ENCODE data around the gene ADAMTS9. TPM values are rescaled to one million over a fixed set of nuclear protein-coding genes. Genes with fewer than 3 reads are reported as not detected.

ADAMTS9 gene
- total RNA-seq, 3 donors from 2014 or later (not counting 1 experiment from before 2014, with no cell fraction given): not detected

DNA sequence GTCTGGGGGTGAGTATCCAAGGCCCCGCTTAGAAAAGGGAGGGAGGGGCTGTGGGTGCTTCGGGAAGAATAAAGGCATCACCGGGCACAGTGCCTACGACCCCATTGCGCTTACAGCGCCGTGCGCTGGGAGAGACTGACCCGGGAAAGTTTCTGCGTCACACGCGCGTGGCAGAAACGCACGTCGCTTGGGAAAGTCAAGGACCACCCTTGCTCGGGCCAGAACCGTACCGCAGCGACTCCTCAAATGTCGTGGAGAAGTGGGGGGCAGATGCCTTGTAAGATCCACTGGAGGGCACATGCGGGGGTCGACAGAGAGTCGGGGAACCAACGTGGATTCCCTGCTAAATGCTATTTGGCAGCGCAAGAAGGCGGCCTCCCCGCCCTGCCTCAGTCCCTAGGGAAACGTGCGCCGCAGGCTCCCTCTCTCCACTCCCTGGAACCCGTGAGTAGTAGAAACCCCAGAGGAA lies 2.4 kb downstream of the ADAMTS9 start:
- ATAC-seq (no peak), DNase-seq (no peak)
- Histone ChIP-seq H3K4me3 (ENCODE audit: low read length) (no peak overlapping the region), H3K9me3 (ENCODE audit: control insufficient read depth, insufficient read depth, low read length) (no peaks in the 10 kb centered on the region), H3K4me1 (ENCODE audit: control insufficient read depth, insufficient read depth, low read length) (no peaks in the 10 kb centered on the region), H3K27ac (ENCODE audit: low read length) (no peak overlapping the region), H3K27me3 (ENCODE audit: control insufficient read depth, insufficient read depth, low read length) (peaks cover 8% of the 10 kb centered on the region), H3K36me3 (ENCODE audit: control insufficient read depth, insufficient read depth, low read length) (no peaks in the 10 kb centered on the region)
- Mint-ChIP-seq H3K27ac (no peak overlapping the region), H3K27me3 (ENCODE audit: low read depth in 2 of 2) (peaks cover 8 to 25% of the 10 kb centered on the region in 2 donors), H3K4me1 (peaks cover 0 to 5% of the 10 kb centered on the region in 2 donors), H3K4me3 (no peak overlapping the region), H3K9me3 (no peaks in the 10 kb centered on the region), H3K36me3 (peaks cover 6% of the 10 kb centered on the region)
- TF ChIP-seq, protein P1, sequence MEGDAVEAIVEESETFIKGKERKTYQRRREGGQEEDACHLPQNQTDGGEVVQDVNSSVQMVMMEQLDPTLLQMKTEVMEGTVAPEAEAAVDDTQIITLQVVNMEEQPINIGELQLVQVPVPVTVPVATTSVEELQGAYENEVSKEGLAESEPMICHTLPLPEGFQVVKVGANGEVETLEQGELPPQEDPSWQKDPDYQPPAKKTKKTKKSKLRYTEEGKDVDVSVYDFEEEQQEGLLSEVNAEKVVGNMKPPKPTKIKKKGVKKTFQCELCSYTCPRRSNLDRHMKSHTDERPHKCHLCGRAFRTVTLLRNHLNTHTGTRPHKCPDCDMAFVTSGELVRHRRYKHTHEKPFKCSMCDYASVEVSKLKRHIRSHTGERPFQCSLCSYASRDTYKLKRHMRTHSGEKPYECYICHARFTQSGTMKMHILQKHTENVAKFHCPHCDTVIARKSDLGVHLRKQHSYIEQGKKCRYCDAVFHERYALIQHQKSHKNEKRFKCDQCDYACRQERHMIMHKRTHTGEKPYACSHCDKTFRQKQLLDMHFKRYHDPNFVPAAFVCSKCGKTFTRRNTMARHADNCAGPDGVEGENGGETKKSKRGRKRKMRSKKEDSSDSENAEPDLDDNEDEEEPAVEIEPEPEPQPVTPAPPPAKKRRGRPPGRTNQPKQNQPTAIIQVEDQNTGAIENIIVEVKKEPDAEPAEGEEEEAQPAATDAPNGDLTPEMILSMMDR (IDR thresholded peaks at IDR 0.05): no peak
- intact Hi-C loops (cut with micrococcal nuclease): no loop called here
- 7% methylated on average over 32 of the region's 32 CpGs for WGBS (ENCODE audit: insufficient coverage)

DNA sequence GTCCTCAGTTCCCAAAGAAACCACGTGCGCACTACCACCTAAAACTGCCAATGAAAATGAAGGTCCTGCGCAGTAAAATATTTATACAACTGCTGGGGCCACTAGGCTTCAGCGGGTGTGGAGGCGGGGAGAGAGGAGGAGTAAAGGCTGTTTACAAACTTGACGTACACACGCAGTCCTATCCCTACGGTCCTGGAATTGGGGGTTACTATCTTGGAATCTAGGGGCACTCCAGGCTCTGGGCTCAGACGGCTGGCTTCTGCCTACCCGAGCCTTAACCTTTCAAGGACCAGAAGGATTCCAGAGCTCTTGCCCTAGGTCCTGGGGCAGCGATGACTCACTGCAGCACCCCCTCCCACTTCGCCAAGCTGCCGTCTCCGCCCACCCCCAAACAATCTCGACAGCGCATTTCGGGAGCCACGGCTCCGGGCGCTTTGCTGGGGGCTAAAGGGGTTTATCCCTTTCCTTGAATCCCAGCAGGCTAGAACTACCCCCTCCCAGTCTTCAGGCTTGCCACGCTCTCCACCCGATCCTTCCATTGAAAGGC lies 3.0 kb downstream of the ADAMTS9 start:
- WGBS (ENCODE audit: insufficient coverage): 13% methylated on average over 22 of the region's 22 CpGs

DNA sequence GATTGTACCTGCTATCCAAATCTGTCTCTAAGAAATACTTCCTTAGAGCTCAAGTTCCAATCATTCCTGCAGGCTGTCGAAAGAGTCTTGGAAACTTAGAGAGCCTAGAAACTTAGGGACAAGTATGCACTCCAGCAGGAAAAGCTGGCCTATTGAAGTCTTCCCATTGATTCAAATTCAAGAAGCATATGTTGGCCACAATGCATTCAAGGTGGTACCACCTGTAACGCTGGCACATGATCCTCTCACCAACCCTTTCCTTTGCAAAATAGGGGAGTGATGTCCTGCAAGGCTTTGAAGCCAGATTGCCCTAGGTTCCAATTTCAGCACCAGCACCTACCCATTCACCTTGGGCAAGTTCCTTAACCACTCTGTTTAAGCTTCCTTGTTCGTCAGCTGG lies 6.0 kb downstream of the ADAMTS9 start:
- Histone ChIP-seq H3K27ac (ENCODE audit: low read length) (no peak overlapping the region), H3K9me3 (ENCODE audit: control insufficient read depth, insufficient read depth, low read length) (peaks cover 3% of the 10 kb centered on the region), H3K27me3 (ENCODE audit: control insufficient read depth, insufficient read depth, low read length) (no peaks in the 10 kb centered on the region), H3K4me1 (ENCODE audit: control insufficient read depth, insufficient read depth, low read length) (no peaks in the 10 kb centered on the region), H3K4me3 (ENCODE audit: low read length) (no peak overlapping the region), H3K36me3 (ENCODE audit: control insufficient read depth, insufficient read depth, low read length) (no peaks in the 10 kb centered on the region)
- Mint-ChIP-seq H3K27me3 (ENCODE audit: low read depth in 2 of 2) (peaks cover 0 to 15% of the 10 kb centered on the region in 2 donors), H3K27ac (no peak overlapping the region), H3K9me3 (peaks cover 2% of the 10 kb centered on the region in 2 donors), H3K4me3 (no peak overlapping the region), H3K36me3 (no peaks in the 10 kb centered on the region), H3K4me1 (no peaks in the 10 kb centered on the region)
- no peak for DNase-seq
- TF ChIP-seq, protein P1 (IDR thresholded peaks at IDR 0.05): no peak
- WGBS (ENCODE audit: insufficient coverage): 69% methylated on average over 3 of the region's 3 CpGs
- intact Hi-C loops (cut with micrococcal nuclease): no loop called here
- no peak for ATAC-seq

More for the DNA sequence above, 3.0 kb downstream of the ADAMTS9 start:
- Histone ChIP-seq H3K4me1 (ENCODE audit: control insufficient read depth, insufficient read depth, low read length) (no peaks in the 10 kb centered on the region), H3K27ac (ENCODE audit: low read length) (no peak overlapping the region), H3K36me3 (ENCODE audit: control insufficient read depth, insufficient read depth, low read length) (no peaks in the 10 kb centered on the region), H3K4me3 (ENCODE audit: low read length) (no peak overlapping the region), H3K9me3 (ENCODE audit: control insufficient read depth, insufficient read depth, low read length) (no peaks in the 10 kb centered on the region), H3K27me3 (ENCODE audit: control insufficient read depth, insufficient read depth, low read length) (peaks cover 8% of the 10 kb centered on the region)
- Mint-ChIP-seq H3K4me1 (peaks cover 0 to 5% of the 10 kb centered on the region in 2 donors), H3K4me3 (no peak overlapping the region), H3K27ac (no peak overlapping the region), H3K36me3 (peaks cover 6% of the 10 kb centered on the region), H3K9me3 (no peaks in the 10 kb centered on the region), H3K27me3 (ENCODE audit: low read depth in 2 of 2) (peaks cover 8 to 25% of the 10 kb centered on the region in 2 donors)
- no peak for ATAC-seq
- intact Hi-C loops (cut with micrococcal nuclease): no loop called here
- TF ChIP-seq, protein P1 (IDR thresholded peaks at IDR 0.05): no peak
- no peak for DNase-seq

DNA sequence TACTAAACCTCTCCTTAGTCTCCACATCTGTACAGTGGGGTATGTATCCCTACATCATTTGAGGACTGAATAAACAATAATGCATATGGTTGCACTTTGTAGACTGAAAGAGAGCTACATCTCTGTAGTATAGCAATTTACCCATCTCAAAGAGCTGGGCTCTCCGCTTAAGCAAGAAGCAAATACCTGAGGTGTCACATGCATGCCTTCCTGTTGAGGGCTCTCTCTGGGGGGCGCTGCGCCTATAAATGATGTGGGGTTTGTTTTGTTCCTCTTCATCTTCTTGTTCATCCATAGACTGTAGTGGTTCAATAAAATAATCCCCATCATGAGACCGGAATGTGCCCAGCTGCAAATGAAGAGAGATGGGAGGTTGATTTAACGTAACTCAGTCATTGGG lies 6.8 kb downstream of the ADAMTS9 start:
- H3K4me1 ChIP-seq (ENCODE audit: control insufficient read depth, insufficient read depth, low read length): no peaks in the 10 kb centered on the region
- no peaks in the 10 kb centered on the region for H3K36me3 ChIP-seq (ENCODE audit: control insufficient read depth, insufficient read depth, low read length)
- no peak for ATAC-seq
- H3K27me3 Mint-ChIP-seq (ENCODE audit: low read depth in 2 of 2): peaks cover 0 to 8% of the 10 kb centered on the region in 2 donors
- WGBS (ENCODE audit: insufficient coverage): 90% methylated on average over 4 of the region's 5 CpGs
- no peak overlapping the region for H3K4me3 Mint-ChIP-seq
- H3K9me3 ChIP-seq (ENCODE audit: control insufficient read depth, insufficient read depth, low read length): peaks cover 3% of the 10 kb centered on the region
- H3K4me1 Mint-ChIP-seq: no peaks in the 10 kb centered on the region
- no peaks in the 10 kb centered on the region for H3K36me3 Mint-ChIP-seq
- TF ChIP-seq, protein P1 (IDR thresholded peaks at IDR 0.05): no peak
- H3K27ac Mint-ChIP-seq: no peak overlapping the region
- H3K4me3 ChIP-seq (ENCODE audit: low read length): no peak overlapping the region
- peaks cover 2% of the 10 kb centered on the region in 2 donors for H3K9me3 Mint-ChIP-seq
- no peak for DNase-seq
- intact Hi-C loops (cut with micrococcal nuclease): no loop called here
- no peak overlapping the region for H3K27ac ChIP-seq (ENCODE audit: low read length)
- no peaks in the 10 kb centered on the region for H3K27me3 ChIP-seq (ENCODE audit: control insufficient read depth, insufficient read depth, low read length)
